ENCODE results near the gene RBM34.

- TF ChIP-seq CTCF (IDR thresholded peaks at IDR 0.05), result no peak
- TF ChIP-seq POLR2A (IDR thresholded peaks at IDR 0.05), result no peak
Observed at GRCh38 chr1:235152235-235152634, 8.8 kb downstream of the RBM34 start.

Data from right lobe of liver (tissue), 4 donors.